Measurements from ENCODE around the gene RNF2.
"Not testable (repeated sequence)": the region's sequence is repeated elsewhere in the genome, so short reads cannot be mapped to it uniquely, and the experiment has no call there.

Gene RNF2

DNA sequence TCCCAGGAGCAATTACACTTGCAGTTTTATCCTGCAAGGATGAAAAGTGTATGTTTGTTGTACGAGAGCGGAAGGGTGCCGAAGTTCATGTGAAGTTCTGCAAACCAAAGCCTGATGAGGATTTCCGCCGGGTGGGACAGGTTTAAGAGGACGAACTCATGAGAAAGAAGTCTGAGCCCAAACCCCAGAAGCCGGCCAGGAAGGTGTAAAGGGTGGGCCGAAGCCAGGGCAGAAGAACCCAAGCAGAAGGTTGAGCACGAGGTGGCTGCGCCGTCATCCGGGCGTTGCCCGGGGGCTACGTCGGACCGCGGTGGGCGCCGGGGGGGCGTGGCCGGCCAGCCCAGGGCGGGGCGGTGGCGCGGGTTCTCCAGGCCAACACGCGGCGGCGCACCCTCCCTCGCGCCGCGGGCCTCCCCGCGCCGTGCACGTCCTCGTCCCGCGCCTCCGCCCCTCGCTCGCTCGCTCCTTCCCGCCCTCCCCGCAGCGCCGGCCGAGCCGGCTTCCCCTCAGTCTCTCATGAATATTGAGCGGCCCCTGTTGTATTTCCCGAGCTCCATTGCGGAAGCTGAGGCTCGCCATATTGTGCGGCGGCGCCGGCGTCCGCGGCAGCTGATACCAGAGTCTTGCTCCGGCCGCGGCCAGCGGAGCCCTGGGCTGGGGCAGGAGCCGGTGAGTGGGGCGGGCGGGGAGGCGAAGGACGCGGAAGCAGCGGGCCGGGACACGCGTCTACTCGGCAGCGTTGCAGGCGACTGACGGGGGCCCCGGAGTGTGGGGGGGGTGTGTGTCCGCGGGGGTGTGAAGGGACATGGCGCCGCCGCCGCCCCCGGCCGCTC is at the start of gene RNF2:
TSS of gene RNF2 (plus strand) at position 578 of the 833 bp plus-strand sequence. CDS start 41,996 bp downstream, outside the sequence.
- peak within 1 kb of the TSS; percentile 71 for H3K4me3 ChIP-seq (ENCODE audit: low read depth, low read length)
- TF ChIP-seq, protein P1, sequence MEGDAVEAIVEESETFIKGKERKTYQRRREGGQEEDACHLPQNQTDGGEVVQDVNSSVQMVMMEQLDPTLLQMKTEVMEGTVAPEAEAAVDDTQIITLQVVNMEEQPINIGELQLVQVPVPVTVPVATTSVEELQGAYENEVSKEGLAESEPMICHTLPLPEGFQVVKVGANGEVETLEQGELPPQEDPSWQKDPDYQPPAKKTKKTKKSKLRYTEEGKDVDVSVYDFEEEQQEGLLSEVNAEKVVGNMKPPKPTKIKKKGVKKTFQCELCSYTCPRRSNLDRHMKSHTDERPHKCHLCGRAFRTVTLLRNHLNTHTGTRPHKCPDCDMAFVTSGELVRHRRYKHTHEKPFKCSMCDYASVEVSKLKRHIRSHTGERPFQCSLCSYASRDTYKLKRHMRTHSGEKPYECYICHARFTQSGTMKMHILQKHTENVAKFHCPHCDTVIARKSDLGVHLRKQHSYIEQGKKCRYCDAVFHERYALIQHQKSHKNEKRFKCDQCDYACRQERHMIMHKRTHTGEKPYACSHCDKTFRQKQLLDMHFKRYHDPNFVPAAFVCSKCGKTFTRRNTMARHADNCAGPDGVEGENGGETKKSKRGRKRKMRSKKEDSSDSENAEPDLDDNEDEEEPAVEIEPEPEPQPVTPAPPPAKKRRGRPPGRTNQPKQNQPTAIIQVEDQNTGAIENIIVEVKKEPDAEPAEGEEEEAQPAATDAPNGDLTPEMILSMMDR (IDR thresholded peaks at IDR 0.05; ENCODE audit: control insufficient read depth, extremely low read depth, insufficient read depth): peak; percentile 22; the same call in 1 of the 2 replicates
- DNase-seq (ENCODE audit: low read depth): no peak

DNA sequence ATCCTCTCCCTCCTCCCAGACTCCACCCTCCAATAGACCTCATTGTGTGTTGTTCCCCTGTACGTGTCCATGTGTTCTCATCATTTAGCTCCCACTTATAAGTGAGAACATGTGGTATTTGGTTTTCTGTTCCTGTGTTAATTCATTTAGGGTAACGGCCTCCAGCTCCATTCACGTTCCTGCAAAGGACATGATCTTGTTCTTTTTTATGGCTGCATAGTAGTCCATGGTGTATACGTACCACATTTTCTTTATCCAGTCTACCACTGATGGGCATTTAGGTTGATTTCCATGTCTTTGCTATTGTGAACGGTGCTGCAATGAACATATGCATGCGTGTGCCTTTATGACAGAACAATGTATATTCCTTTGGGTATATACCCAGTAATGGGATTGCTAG is 45.4 kb upstream of the RNF2 start:
- not testable (repeated sequence) for DNase-seq (ENCODE audit: low read depth); H3K4me3 ChIP-seq (ENCODE audit: low read depth, low read length)

DNA sequence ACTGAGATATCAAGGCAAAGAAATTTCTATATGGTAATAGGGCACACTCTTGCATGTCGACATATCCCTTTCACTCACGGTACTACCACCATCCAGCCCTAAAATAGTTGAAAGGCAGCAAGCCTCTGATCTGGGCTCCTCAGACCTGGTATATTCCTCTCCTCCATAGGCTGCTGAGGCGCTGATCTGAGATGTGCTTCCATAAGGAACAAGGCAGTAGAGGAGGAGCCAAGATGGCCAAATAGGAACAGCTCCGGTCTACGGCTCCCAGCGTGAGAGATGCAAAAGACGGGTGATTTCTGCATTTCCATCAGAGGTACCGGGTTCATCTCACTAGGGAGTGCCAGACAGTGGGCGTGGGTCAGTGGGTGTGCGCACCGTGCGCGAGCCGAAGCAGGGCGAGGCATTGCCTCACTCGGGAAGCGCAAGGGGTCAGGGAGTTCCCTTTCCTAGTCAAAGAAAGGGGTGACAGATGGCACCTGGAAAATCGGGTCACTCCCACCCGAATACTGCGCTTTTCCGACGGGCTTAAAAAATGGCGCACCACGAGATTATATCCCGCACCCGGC is 44.0 kb upstream of the RNF2 start:
- H3K4me3 ChIP-seq (ENCODE audit: low read depth, low read length); DNase-seq (ENCODE audit: low read depth): not testable (repeated sequence)

DNA sequence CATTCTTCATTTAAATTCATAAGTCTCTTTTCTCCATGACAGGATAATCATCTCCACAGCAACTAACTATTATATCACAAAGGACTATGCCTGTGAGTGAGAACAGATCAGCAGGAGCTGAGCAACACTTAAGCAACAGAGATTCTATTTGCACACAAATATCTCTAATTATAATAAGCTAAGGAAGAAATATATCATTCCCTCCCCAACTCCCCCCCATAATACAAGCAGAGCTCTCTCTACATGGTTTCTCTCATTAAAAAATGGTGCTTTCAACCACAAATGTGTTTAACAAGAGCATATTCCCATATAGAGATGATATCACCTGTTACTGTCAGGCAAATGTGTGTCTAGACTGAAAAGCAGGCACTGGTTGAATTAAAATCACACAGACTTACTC is 36.5 kb upstream of the RNF2 start:
- TF ChIP-seq, protein P1 (IDR thresholded peaks at IDR 0.05; ENCODE audit: control insufficient read depth, extremely low read depth, insufficient read depth): no peak
- no peak for DNase-seq (ENCODE audit: low read depth)
- no peak overlapping the region for H3K4me3 ChIP-seq (ENCODE audit: low read depth, low read length)

DNA sequence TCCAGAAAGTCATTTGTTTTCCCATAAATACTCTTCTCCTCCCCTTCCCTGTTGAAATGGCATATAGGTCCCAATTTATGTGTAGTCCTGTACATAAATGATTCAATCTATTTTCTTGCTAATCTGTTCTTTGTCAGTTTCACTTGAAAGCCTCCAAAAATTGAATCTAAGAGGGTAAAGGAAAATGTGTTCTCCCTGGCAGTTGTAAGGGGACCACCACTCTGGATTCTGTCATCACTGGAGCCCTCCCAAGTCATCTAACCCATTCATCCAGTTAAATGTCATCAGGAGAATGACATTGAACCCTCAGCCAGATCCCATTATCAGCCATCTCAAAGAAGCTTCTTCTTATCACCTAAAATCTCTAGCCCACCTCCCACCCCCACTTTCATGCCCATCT is 35.0 kb upstream of the RNF2 start:
- TF ChIP-seq, protein P1 (IDR thresholded peaks at IDR 0.05; ENCODE audit: control insufficient read depth, extremely low read depth, insufficient read depth): no peak
- no peak overlapping the region for H3K4me3 ChIP-seq (ENCODE audit: low read depth, low read length)
- no peak for DNase-seq (ENCODE audit: low read depth)

DNA sequence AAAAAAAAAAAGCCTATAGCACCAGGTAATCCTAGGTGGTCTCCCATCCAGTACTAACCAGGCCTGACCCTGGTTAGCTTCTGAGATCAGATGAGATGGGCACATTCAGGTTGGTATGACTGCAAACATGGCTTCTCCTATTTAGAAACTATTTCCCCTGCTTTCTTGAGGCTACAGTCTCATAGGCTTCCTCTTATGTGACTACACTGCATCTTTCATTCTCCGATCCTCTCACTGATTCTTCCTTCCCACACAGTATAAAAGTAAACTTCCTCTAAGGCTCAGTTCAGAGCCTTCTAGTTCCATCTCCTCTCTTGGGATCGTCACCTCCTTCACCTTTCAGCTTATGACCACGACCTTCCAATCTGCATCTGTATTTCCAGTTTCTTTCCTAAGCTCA is 30.4 kb upstream of the RNF2 start:
- H3K4me3 ChIP-seq (ENCODE audit: low read depth, low read length): no peak overlapping the region
- DNase-seq (ENCODE audit: low read depth): no peak
- TF ChIP-seq, protein P1 (IDR thresholded peaks at IDR 0.05; ENCODE audit: control insufficient read depth, extremely low read depth, insufficient read depth): no peak

DNA sequence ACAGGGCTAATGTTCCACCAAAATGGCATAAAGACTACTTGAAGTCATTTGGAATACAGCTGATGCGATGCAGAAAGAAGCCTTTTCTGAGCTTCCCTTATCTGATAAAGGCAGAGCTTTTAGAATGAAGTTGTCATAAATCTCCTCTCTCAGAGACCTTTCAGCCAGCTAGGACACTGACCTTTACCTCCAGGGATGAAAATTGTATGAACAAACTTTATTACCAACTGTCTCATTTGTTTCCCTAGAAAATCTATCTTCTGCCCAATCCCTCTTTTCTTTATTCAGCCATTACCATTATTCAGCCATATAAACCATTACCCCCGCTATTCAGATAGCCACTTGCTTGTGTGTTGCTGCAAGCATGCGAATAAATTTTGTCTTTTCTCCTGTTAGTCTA is 29.7 kb upstream of the RNF2 start:
- TF ChIP-seq, protein P1 (IDR thresholded peaks at IDR 0.05; ENCODE audit: control insufficient read depth, extremely low read depth, insufficient read depth): no peak
- H3K4me3 ChIP-seq (ENCODE audit: low read depth, low read length): no peak overlapping the region

DNA sequence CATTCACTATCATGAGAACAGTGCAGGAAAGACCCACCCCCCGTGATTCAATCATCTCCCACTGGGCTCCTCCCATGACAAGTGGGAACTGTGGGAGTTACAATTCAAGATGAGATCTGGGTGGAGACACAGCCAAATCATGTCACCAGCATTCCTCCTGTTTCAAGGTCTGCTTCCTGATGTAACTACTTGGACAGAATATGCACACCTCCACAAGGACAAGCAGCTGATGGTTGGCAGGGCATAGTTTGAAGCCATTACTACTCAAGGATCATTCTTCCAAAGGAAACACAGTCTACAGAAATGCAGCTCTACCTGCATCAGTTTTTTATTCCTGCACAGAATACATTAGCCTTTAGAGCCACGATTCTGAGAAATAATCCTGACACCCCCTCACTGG is 28.5 kb upstream of the RNF2 start:
- H3K4me3 ChIP-seq (ENCODE audit: low read depth, low read length): no peak overlapping the region
- DNase-seq (ENCODE audit: low read depth): no peak
- TF ChIP-seq, protein P1 (IDR thresholded peaks at IDR 0.05; ENCODE audit: control insufficient read depth, extremely low read depth, insufficient read depth): no peak

More for the DNA sequence above, 29.7 kb upstream of the RNF2 start:
- DNase-seq (ENCODE audit: low read depth): no peak
